Neural crest cell (in vitro differentiated cells): ENCODE data around the gene MTHFD1L. TPM values are rescaled to one million over a fixed set of nuclear protein-coding genes. Genes with fewer than 3 reads are reported as not detected.
"Not testable (repeated sequence)": the region's sequence is repeated elsewhere in the genome, so short reads cannot be mapped to it uniquely, and the experiment has no call there.

Source experiments
- DNase-seq: peaks from one replicate; pipeline ENCODE4 v3.0.0; 2021; ENCODE audit warnings: low read depth, mixed read lengths, low spot score
- H3K27ac Mint-ChIP-seq: one replicate; pipeline ENCODE4 v1.8.0; 2021; ENCODE audit warnings: mild to moderate bottlenecking, mixed read lengths; ENCODE audit not compliant: unreplicated experiment
- H3K27me3 Mint-ChIP-seq: 2 replicates; pipeline ENCODE4 v1.8.0; 2021; ENCODE audit warnings: low read depth, mild to moderate bottlenecking, mixed read lengths
- H3K36me3 Mint-ChIP-seq: 2 replicates; pipeline ENCODE4 v1.8.0; 2021; ENCODE audit warnings: low read depth, mild to moderate bottlenecking, mixed read lengths
- H3K4me1 Mint-ChIP-seq: 2 replicates; pipeline ENCODE4 v1.8.0; 2021; ENCODE audit warnings: mixed read lengths
- H3K4me3 Mint-ChIP-seq: one replicate; pipeline ENCODE4 v1.8.0; 2021; ENCODE audit warnings: mild to moderate bottlenecking, mixed read lengths
- H3K9me3 Mint-ChIP-seq: 2 replicates; pipeline ENCODE4 v1.8.0; 2021; ENCODE audit warnings: mixed read lengths
- total RNA-seq: library from RNA; stranded (reverse); gene quantifications from 2 replicates; pipeline ENCODE4 v1.2.1, GENCODE V29; 2021
- TF ChIP-seq, protein P1 (sequence below): fragments of 200-600 bp; sonication (generic); conservative IDR thresholded peaks from 2 replicates; pipeline ENCODE4 v1.5.0; 2021; ENCODE audit warnings: antibody characterized with exemption, mild to moderate bottlenecking

MTHFD1L gene
- total RNA-seq, 1 donor from 2014 or later = 71.3 TPM

DNA sequence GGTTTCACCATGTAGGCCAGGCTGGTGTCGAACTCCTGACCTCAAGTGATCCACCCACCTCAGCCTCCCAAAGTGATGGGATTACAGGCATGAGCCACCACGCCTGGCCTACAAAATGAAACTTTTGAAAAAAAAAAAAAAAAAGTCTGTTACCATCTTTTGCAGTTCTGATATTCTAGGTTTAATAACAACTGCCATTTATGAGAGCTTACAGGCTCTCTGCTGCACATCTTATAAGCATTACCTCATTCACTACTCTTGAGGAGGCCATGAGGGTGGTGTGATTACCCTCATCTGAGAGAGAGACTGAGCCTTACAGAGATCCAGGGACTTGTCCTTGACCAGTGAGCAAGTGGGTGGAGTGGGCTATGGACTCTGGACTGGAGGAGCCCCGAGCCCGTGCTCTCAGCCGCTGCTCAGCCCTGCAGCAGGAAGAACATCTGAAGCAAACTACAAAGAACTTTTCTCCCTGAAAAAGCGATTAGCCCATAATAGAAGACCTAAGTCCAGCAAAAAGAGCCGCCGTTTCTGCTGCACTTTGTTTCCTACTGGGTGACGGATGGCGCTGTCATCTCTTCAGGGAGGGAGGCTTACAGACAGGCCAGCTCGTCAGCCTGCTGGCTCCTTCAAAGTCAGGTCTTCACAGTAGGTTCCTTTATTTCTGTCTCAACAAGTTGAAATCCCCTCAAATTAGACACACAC lies 254.5 kb downstream of the MTHFD1L start:
- no peak for DNase-seq
- Mint-ChIP-seq H3K4me1 (peaks cover 18% of the 10 kb centered on the region), H3K9me3 (no peaks in the 10 kb centered on the region), H3K36me3 (no peaks in the 10 kb centered on the region), H3K4me3 (no peak overlapping the region), H3K27me3 (no peaks in the 10 kb centered on the region), H3K27ac (peak overlapping the region; percentile 69)
- TF ChIP-seq, protein P1, sequence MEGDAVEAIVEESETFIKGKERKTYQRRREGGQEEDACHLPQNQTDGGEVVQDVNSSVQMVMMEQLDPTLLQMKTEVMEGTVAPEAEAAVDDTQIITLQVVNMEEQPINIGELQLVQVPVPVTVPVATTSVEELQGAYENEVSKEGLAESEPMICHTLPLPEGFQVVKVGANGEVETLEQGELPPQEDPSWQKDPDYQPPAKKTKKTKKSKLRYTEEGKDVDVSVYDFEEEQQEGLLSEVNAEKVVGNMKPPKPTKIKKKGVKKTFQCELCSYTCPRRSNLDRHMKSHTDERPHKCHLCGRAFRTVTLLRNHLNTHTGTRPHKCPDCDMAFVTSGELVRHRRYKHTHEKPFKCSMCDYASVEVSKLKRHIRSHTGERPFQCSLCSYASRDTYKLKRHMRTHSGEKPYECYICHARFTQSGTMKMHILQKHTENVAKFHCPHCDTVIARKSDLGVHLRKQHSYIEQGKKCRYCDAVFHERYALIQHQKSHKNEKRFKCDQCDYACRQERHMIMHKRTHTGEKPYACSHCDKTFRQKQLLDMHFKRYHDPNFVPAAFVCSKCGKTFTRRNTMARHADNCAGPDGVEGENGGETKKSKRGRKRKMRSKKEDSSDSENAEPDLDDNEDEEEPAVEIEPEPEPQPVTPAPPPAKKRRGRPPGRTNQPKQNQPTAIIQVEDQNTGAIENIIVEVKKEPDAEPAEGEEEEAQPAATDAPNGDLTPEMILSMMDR = no peak

DNA sequence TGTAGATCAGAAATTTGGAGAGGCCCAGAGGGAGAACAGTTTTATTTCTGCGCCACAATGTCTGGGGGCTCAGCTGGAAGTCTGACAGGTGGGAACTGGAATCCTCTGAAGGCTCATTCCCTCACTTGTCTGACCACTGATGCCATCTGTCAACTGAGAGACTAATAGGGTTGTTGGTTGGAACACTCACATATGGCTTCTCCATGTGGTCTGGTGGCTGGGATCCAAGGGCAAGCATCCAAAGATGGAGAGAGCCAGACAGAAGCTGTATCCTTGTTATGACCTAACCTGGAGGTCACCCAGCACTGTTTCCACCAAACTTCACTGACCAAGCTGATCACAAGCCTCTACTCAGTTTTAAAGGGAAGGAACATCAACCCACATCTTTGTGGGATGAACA lies 256.4 kb downstream of the MTHFD1L start:
- H3K27ac Mint-ChIP-seq = no peak overlapping the region
- peaks cover 18% of the 10 kb centered on the region for H3K4me1 Mint-ChIP-seq
- no peak for DNase-seq
- no peaks in the 10 kb centered on the region for H3K36me3 Mint-ChIP-seq
- no peak overlapping the region for H3K4me3 Mint-ChIP-seq
- no peaks in the 10 kb centered on the region for H3K9me3 Mint-ChIP-seq
- TF ChIP-seq, protein P1 = no peak
- no peaks in the 10 kb centered on the region for H3K27me3 Mint-ChIP-seq

DNA sequence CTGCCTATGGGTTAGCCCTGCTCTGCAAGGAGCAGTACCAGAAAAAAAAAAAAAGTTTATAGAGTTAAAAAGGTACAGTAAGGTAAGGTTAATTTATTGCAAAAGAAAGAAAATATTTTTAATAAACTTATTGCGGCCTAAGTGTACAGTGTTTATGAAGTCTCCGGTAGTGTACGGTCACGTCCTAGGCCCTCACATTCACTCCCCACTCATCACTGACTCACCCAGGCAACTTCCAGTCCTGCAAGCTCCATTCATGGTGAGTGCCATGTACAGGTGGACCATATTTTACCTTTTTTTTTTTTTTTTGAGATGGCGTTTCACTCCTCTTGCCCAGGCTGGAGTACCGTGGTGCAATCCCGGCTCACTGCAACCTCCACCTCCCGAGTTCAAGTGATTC lies 258.1 kb downstream of the MTHFD1L start:
- H3K27me3 Mint-ChIP-seq, H3K36me3 Mint-ChIP-seq, H3K4me3 Mint-ChIP-seq, H3K9me3 Mint-ChIP-seq, DNase-seq, H3K27ac Mint-ChIP-seq: not testable (repeated sequence)
- peaks cover 20% of the 10 kb centered on the region for H3K4me1 Mint-ChIP-seq

DNA sequence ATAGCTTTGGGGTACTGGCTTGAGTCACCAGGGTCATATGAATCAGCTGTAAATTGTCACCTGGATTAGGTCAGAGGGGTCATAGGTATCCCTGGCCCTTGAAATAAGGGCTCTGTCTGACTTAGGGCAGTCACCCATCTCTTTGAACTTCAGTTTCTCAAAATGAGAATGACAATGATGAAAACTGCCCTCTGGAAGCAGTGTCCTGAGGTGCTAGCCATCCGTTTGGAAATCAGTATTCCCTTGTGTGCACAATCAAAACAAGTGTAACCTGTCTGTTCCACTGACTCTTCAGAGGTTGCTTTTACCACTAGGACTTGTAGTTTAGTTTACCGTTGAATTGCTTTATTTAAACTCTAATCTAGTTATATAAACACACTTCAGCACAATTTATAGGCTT lies 259.7 kb downstream of the MTHFD1L start:
- H3K36me3 Mint-ChIP-seq, H3K27me3 Mint-ChIP-seq, H3K9me3 Mint-ChIP-seq, H3K4me3 Mint-ChIP-seq, DNase-seq, H3K27ac Mint-ChIP-seq: not testable (repeated sequence)
- peaks cover 13% of the 10 kb centered on the region for H3K4me1 Mint-ChIP-seq

DNA sequence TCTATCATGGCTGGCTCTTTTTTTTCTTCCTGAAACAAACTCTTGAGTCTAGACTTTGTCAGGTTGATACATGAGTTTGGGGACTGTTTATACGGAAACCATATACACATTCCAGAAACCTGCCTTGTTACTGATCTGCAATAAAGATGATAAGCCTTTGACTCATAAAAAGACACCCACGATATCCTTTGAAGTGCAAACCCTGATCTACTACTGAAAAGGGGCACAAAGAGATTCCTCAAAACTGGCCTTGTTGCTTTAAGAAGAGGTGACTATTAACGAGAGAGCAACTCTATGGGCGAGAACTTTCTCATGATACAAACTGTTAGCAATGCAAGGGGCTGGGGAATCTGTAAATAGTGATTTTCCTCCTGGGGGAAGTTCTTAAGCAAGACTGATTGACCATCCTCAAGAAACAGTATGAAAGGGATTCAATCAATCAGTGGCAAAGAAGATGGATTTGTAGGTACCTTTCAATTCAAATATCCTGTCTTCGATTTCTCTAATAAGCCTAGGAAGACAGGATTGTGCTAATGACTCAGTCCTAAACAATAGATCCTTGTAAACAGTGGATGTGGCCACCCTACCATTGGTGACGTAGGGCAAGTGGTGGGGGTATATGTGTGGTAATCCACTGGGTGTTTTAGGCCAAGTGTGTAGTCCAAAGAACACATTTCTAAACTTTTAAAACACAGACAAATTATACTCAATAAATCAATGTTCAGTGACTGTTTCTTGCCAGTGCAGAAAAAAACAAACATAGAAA lies 260.3 kb downstream of the MTHFD1L start:
- not testable (repeated sequence) for H3K27ac Mint-ChIP-seq

DNA sequence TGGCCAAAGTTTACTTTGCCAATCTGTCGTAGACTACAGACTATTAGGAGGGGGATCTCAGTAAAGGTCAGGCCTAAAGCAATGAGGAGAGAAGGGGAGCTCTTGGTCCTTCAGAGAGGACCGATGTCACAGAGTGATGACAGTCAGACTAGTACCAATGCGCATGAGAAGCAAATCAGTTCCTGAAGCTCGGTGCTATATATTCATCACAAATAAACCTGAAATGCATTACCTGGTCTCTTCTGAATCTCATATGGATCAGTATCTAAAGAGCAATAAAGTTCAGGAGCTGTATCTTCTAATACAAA lies 260.9 kb downstream of the MTHFD1L start:
- H3K27me3 Mint-ChIP-seq, H3K36me3 Mint-ChIP-seq, DNase-seq, H3K27ac Mint-ChIP-seq, H3K9me3 Mint-ChIP-seq, H3K4me1 Mint-ChIP-seq, H3K4me3 Mint-ChIP-seq: not testable (repeated sequence)

More for the DNA sequence above, 260.3 kb downstream of the MTHFD1L start:
- DNase-seq, H3K9me3 Mint-ChIP-seq, H3K27me3 Mint-ChIP-seq, H3K36me3 Mint-ChIP-seq, H3K4me3 Mint-ChIP-seq, H3K4me1 Mint-ChIP-seq: not testable (repeated sequence)

DNA sequence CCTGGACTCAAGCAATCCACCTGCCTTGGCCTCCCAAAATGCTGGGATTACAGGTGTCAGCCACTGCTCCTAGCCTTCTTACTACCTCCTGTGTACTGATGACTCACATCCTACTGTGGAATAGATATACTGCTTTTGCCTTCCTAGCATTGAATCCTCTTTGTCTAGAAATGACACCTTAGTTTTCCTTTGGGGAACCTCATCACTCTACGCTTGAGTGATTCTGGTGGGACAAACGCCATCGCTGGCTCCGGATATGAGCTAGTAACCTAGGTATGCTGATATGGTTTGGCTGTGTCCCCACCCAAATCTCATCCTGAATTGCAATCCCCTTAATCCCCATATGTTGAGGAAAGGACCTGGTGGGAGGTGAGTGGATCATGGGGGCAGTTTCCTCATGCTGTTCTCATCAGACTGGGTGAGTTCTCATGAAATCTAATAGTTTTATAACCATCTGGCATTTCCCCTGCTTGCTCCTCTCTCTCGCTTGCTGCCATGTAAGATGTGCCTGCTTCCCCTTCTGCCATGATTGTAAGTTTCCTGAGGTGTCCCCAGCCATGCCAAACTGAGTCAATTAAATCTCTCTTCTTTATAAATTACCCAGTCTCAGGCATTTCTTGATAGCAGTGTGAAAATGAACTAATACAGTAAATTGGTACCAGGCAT lies 261.8 kb downstream of the MTHFD1L start:
- not testable (repeated sequence) for H3K4me3 Mint-ChIP-seq

More for the DNA sequence above, 261.8 kb downstream of the MTHFD1L start:
- H3K9me3 Mint-ChIP-seq, H3K4me1 Mint-ChIP-seq, H3K36me3 Mint-ChIP-seq, DNase-seq, H3K27me3 Mint-ChIP-seq, H3K27ac Mint-ChIP-seq: not testable (repeated sequence)
